HG03045 (cell line): ENCODE results near the gene COX19.

Experiments
- ATAC-seq: cut with Tn5 transposase; IDR thresholded peaks from one replicate; pipeline ENCODE4 v1.9.1; 2021; ENCODE audit warnings: mild to moderate bottlenecking, moderate library complexity; ENCODE audit not compliant: unreplicated experiment

The COX19 gene

GRCh38 chr7:917255-918117 is 57.9 kb downstream of the COX19 start:
- ATAC-seq, result no peak

- ATAC-seq, result no peak
Measured at GRCh38 chr7:916291-916941, 58.9 kb downstream of the COX19 start.
